ENCODE results near the gene THSD4. TPM values are rescaled to one million over a fixed set of nuclear protein-coding genes. Genes with fewer than 3 reads are reported as not detected.

The THSD4 gene
- total and polyA plus RNA-seq, 3 experiments from 2014 or later, result not detected

- no peaks in the 10 kb centered on the region for H3K4me1 ChIP-seq (ENCODE audit: insufficient read depth, low read length)
- ChIA-PET CTCF (no interaction called here), POLR2A (no interaction called here)
- H3K9me3 ChIP-seq (ENCODE audit: low read length), result no peaks in the 10 kb centered on the region
- Mint-ChIP-seq H3K4me1 (no peaks in the 10 kb centered on the region), H3K36me3 (no peaks in the 10 kb centered on the region), H3K27me3 (peaks cover 3 to 5% of the 10 kb centered on the region in 2 donors), H3K4me3 (no peak overlapping the region), H3K27ac (no peak overlapping the region), H3K9me3 (no peaks in the 10 kb centered on the region)
- no peaks in the 10 kb centered on the region for H3K36me3 ChIP-seq (ENCODE audit: insufficient read depth, low read length)
- H3K4me3 ChIP-seq (ENCODE audit: low read length), result no peak overlapping the region
- no peaks in the 10 kb centered on the region for H3K27me3 ChIP-seq (ENCODE audit: insufficient read depth, low read length, poor library complexity, severe bottlenecking)
- no peak for DNase-seq
- H3K27ac ChIP-seq (ENCODE audit: low read depth, low read length), result no peak overlapping the region
Measured at GRCh38 chr15:71301958-71302621, 186.8 kb downstream of the THSD4 start.

GRCh38 chr15:71302861-71303410 is 187.7 kb downstream of the THSD4 start:
- ChIA-PET CTCF (no interaction called here), POLR2A (no interaction called here)
- Histone ChIP-seq H3K4me1 (ENCODE audit: insufficient read depth, low read length) (no peaks in the 10 kb centered on the region), H3K36me3 (ENCODE audit: insufficient read depth, low read length) (no peaks in the 10 kb centered on the region), H3K27me3 (ENCODE audit: insufficient read depth, low read length, poor library complexity, severe bottlenecking) (no peaks in the 10 kb centered on the region), H3K27ac (ENCODE audit: low read depth, low read length) (no peak overlapping the region), H3K9me3 (ENCODE audit: low read length) (no peaks in the 10 kb centered on the region), H3K4me3 (ENCODE audit: low read length) (no peak overlapping the region)
- DNase-seq, result no peak
- Mint-ChIP-seq H3K27ac (no peak overlapping the region), H3K9me3 (no peaks in the 10 kb centered on the region), H3K27me3 (peaks cover 3 to 5% of the 10 kb centered on the region in 2 donors), H3K4me1 (no peaks in the 10 kb centered on the region), H3K36me3 (no peaks in the 10 kb centered on the region), H3K4me3 (no peak overlapping the region)

DNA sequence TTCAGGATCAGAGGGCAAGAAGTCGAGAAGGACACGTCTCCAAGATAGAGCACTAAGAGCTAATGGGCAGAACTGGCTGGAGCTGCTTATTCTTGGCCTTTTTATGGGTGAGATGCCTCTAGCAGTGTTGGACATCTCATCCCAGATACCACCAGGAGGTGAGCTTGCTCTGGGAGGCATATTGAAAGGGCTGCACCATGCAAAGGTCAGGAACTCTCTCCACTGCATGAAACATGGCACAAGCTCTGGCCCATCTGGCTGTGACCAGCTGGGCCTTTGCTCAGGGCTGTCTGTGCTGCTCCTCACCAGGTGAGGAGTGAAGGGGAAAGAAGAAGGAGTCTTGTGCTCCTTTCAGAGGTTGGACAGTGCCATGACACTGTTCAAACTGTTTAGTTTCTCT is 188.7 kb downstream of the THSD4 start:
- peaks cover 3% of the 10 kb centered on the region in 2 donors for H3K27me3 Mint-ChIP-seq
- no peak for DNase-seq
- Histone ChIP-seq H3K27me3 (ENCODE audit: insufficient read depth, low read length, poor library complexity, severe bottlenecking) (no peaks in the 10 kb centered on the region), H3K27ac (ENCODE audit: low read depth, low read length) (no peak overlapping the region), H3K4me3 (ENCODE audit: low read length) (no peak overlapping the region), H3K4me1 (ENCODE audit: insufficient read depth, low read length) (no peaks in the 10 kb centered on the region), H3K9me3 (ENCODE audit: low read length) (no peaks in the 10 kb centered on the region), H3K36me3 (ENCODE audit: insufficient read depth, low read length) (no peaks in the 10 kb centered on the region)
- no peak overlapping the region for H3K4me3 Mint-ChIP-seq
- no peaks in the 10 kb centered on the region for H3K9me3 Mint-ChIP-seq
- POLR2A ChIA-PET, result no interaction called here
- no peaks in the 10 kb centered on the region for H3K4me1 Mint-ChIP-seq
- no peak overlapping the region for H3K27ac Mint-ChIP-seq
- no peaks in the 10 kb centered on the region for H3K36me3 Mint-ChIP-seq
- CTCF ChIA-PET, result no interaction called here

GRCh38 chr15:71304681-71305080 is 189.4 kb downstream of the THSD4 start:
- CTCF ChIA-PET, result no interaction called here
- H3K27ac Mint-ChIP-seq, result no peak overlapping the region

GRCh38 chr15:71306538-71306937 is 191.3 kb downstream of the THSD4 start:
- H3K27me3 ChIP-seq (ENCODE audit: insufficient read depth, low read length, poor library complexity, severe bottlenecking), result no peaks in the 10 kb centered on the region
- Mint-ChIP-seq H3K4me1 (no peaks in the 10 kb centered on the region), H3K36me3 (no peaks in the 10 kb centered on the region), H3K9me3 (no peaks in the 10 kb centered on the region), H3K27ac (no peak overlapping the region), H3K4me3 (no peak overlapping the region), H3K27me3 (peaks cover 4 to 5% of the 10 kb centered on the region in 2 donors)
- CTCF ChIA-PET, result no interaction called here
- no peaks in the 10 kb centered on the region for H3K9me3 ChIP-seq (ENCODE audit: low read length)
- no peak overlapping the region for H3K4me3 ChIP-seq (ENCODE audit: low read length)
- no peak for DNase-seq
- no peaks in the 10 kb centered on the region for H3K4me1 ChIP-seq (ENCODE audit: insufficient read depth, low read length)
- no peak overlapping the region for H3K27ac ChIP-seq (ENCODE audit: low read depth, low read length)
- POLR2A ChIA-PET, result no interaction called here
- H3K36me3 ChIP-seq (ENCODE audit: insufficient read depth, low read length), result no peaks in the 10 kb centered on the region

More at GRCh38 chr15:71304681-71305080, 189.4 kb downstream of the THSD4 start:
- Mint-ChIP-seq H3K4me1 (no peaks in the 10 kb centered on the region), H3K4me3 (no peak overlapping the region), H3K27me3 (peaks cover 3 to 5% of the 10 kb centered on the region in 2 donors), H3K36me3 (no peaks in the 10 kb centered on the region), H3K9me3 (no peaks in the 10 kb centered on the region)
- H3K4me1 ChIP-seq (ENCODE audit: insufficient read depth, low read length), result no peaks in the 10 kb centered on the region
- H3K9me3 ChIP-seq (ENCODE audit: low read length), result no peaks in the 10 kb centered on the region
- POLR2A ChIA-PET, result no interaction called here
- H3K4me3 ChIP-seq (ENCODE audit: low read length), result no peak overlapping the region
- DNase-seq, result no peak
- no peaks in the 10 kb centered on the region for H3K36me3 ChIP-seq (ENCODE audit: insufficient read depth, low read length)
- no peaks in the 10 kb centered on the region for H3K27me3 ChIP-seq (ENCODE audit: insufficient read depth, low read length, poor library complexity, severe bottlenecking)
- no peak overlapping the region for H3K27ac ChIP-seq (ENCODE audit: low read depth, low read length)

DNA sequence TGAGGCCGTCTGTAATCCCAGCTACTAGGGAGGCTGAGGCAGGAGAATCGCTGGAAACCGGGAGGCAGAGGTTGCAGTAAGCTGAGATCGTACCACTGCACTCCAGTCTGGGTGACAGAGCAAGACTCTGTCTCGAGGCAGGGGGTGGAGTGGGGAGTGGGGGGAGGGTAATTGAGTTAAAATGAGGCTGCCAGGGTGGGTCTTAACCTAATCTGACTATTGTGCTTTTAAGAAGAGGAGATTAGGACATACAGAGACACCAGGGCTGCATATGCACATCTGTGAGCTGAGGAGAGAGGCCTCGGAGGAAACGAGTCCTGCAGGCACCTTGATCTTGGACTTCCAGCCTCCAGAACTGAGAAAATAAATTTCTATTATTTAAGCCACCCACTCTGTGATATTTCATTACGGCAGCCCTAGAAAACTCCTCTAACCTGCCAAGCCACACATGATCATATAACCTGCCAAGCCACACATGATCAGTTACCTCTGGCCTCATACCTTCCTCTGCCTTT is 197.0 kb downstream of the THSD4 start:
- Mint-ChIP-seq H3K36me3 (no peaks in the 10 kb centered on the region), H3K27ac (no peak overlapping the region), H3K9me3 (peaks cover 0 to 2% (median 0%) of the 10 kb centered on the region in 5 donors), H3K4me3 (peak overlapping the region in 1 of 7 donors; percentile 71), H3K4me1 (no peaks in the 10 kb centered on the region), H3K27me3 (peaks cover 12 to 15% of the 10 kb centered on the region in 2 donors)
- H3K27ac ChIP-seq (ENCODE audit: low read depth, low read length), result no peak overlapping the region
- ChIA-PET POLR2A (no interaction called here), CTCF (no interaction called here)
- H3K36me3 ChIP-seq (ENCODE audit: insufficient read depth, low read length), result no peaks in the 10 kb centered on the region
- H3K27me3 ChIP-seq (ENCODE audit: insufficient read depth, low read length, poor library complexity, severe bottlenecking), result no peaks in the 10 kb centered on the region
- DNase-seq, result no peak
- no peaks in the 10 kb centered on the region for H3K4me1 ChIP-seq (ENCODE audit: insufficient read depth, low read length)
- no peak overlapping the region for H3K4me3 ChIP-seq (ENCODE audit: low read length)
- H3K9me3 ChIP-seq (ENCODE audit: low read length), result no peaks in the 10 kb centered on the region

GRCh38 chr15:71312731-71313460 is 197.6 kb downstream of the THSD4 start:
- DNase-seq, result no peak
- peaks cover 0 to 2% (median 0%) of the 10 kb centered on the region in 5 donors for H3K9me3 Mint-ChIP-seq
- Histone ChIP-seq H3K36me3 (ENCODE audit: insufficient read depth, low read length) (no peaks in the 10 kb centered on the region), H3K27ac (ENCODE audit: low read depth, low read length) (no peak overlapping the region), H3K4me3 (ENCODE audit: low read length) (no peak overlapping the region), H3K4me1 (ENCODE audit: insufficient read depth, low read length) (no peaks in the 10 kb centered on the region), H3K27me3 (ENCODE audit: insufficient read depth, low read length, poor library complexity, severe bottlenecking) (no peaks in the 10 kb centered on the region), H3K9me3 (ENCODE audit: low read length) (no peaks in the 10 kb centered on the region)
- no peak overlapping the region for H3K27ac Mint-ChIP-seq
- H3K36me3 Mint-ChIP-seq, result no peaks in the 10 kb centered on the region
- H3K4me1 Mint-ChIP-seq, result no peaks in the 10 kb centered on the region
- H3K27me3 Mint-ChIP-seq, result peaks cover 14 to 18% of the 10 kb centered on the region in 2 donors
- H3K4me3 Mint-ChIP-seq, result no peak overlapping the region
- ChIA-PET POLR2A (no interaction called here), CTCF (no interaction called here)

DNA sequence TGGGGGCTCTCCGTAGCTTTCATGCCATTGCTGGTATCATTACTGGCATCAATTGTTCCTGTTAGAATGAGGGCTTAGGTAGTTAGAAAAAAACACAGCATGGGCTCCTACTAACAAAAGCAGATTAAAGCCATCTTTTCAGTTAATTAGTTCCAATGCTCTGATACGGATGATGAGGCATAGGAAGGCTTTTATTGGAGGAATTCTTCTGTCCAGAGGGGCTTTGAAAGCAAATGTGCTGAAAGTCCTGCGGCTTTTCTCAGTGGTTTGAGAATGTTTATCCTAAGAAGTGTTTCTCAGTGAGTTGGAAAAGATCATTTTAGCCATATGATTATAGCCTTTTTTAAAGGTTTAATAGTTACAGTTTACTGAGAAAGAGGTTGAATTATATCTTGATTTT is 198.5 kb downstream of the THSD4 start:
- no peak overlapping the region for H3K4me3 Mint-ChIP-seq
- no peaks in the 10 kb centered on the region for H3K36me3 Mint-ChIP-seq
- POLR2A ChIA-PET, result no interaction called here
- H3K4me1 Mint-ChIP-seq, result no peaks in the 10 kb centered on the region
- Histone ChIP-seq H3K4me3 (ENCODE audit: low read length) (no peak overlapping the region), H3K9me3 (ENCODE audit: low read length) (no peaks in the 10 kb centered on the region), H3K27me3 (ENCODE audit: insufficient read depth, low read length, poor library complexity, severe bottlenecking) (no peaks in the 10 kb centered on the region), H3K4me1 (ENCODE audit: insufficient read depth, low read length) (no peaks in the 10 kb centered on the region), H3K27ac (ENCODE audit: low read depth, low read length) (no peak overlapping the region), H3K36me3 (ENCODE audit: insufficient read depth, low read length) (no peaks in the 10 kb centered on the region)
- peaks cover 19 to 24% of the 10 kb centered on the region in 2 donors for H3K27me3 Mint-ChIP-seq
- peaks cover 0 to 3% (median 0%) of the 10 kb centered on the region in 5 donors for H3K9me3 Mint-ChIP-seq
- no peak overlapping the region for H3K27ac Mint-ChIP-seq
- no peak for DNase-seq
- CTCF ChIA-PET, result no interaction called here

All from CD8-positive, alpha-beta memory T cell (primary cell).